Omental fat pad (tissue), 4 donors: ENCODE measurements around the gene OTUD7B. TPM values are rescaled to one million over a fixed set of nuclear protein-coding genes. Genes with fewer than 3 reads are reported as not detected.

Source experiments
- ATAC-seq: fragments of 150-250 bp; one replicate; pipeline ENCODE4 v1.9.1; 2016; ENCODE audit warnings: mild to moderate bottlenecking, moderate library complexity; ENCODE audit not compliant: low FRiP score
- DNase-seq: peaks from one replicate; pipeline ENCODE4 v3.0.0-alpha.2; 2019; ENCODE audit warnings: low spot score
- CTCF ChIP-seq, 3 donors: fragments of 450-650 bp; IDR thresholded peaks; one replicate each; pipeline ENCODE4 v1.5.1; 2016 to 2017; ENCODE audit warnings: antibody characterized with exemption in 3 of 3, mild to moderate bottlenecking in 3 of 3, moderate library complexity in 2 of 3
- total RNA-seq, 4 donors: library from RNA; depleted of rRNA; stranded (reverse); fragments of >200 nt; gene quantifications; one replicate each; pipeline ENCODE4 v1.1.0, GENCODE V29; 2016

The OTUD7B gene
- total RNA-seq, 4 donors from 2014 or later = 17.0 to 37.9 (median 27.5) TPM

- TF ChIP-seq CTCF (IDR thresholded peaks at IDR 0.05) = no peak
- ATAC-seq = no peak
Measured at GRCh38 chr1:150005606-150006005, 4.9 kb downstream of the OTUD7B start.

DNA sequence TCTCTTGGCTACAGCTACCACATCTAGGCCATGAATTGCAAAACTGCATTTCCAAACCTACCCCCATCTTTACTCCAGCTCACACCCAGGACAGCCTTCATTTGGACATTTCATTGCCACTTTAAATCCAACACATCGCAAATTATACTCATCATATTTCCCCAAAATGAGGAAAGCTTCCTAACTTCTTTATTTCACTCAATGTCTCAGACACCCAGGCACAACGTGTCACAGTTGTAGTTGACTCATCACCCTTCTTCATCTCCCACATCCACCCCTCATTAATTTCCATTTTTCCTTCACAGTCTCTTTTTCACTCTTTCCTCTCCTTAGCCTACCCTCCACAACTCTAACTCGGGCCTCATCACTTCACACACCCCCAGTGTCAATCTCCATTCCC is 6.7 kb downstream of the OTUD7B start:
- DNase-seq (no peak), ATAC-seq (peak; percentile 31)
- no peak for TF ChIP-seq CTCF (IDR thresholded peaks at IDR 0.05)

More at GRCh38 chr1:150005606-150006005, 4.9 kb downstream of the OTUD7B start:
- no peak for DNase-seq

- no peak for TF ChIP-seq CTCF (IDR thresholded peaks at IDR 0.05)
- ATAC-seq = no peak
- no peak for DNase-seq
Measured at GRCh38 chr1:150002217-150002616, 8.3 kb downstream of the OTUD7B start.

DNA sequence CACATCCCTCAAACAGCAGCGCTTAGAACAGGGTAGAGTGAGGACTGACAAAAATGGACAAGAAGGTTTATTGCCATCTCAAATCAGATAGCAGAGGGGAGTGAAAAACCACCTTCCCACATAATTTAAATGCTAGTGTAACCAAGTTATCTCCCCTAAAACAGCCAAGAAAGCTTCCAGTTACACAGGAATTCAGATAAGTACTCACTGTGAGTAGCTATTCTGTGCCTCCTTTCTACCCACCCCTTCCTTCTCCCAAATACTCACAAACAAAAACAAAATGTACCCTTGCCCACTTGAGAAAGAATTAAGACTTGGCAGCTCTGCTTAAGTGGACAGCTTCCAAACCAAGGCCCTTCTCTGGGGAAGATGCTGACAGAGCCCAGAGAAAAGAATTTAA is 9.1 kb downstream of the OTUD7B start:
- TF ChIP-seq CTCF (IDR thresholded peaks at IDR 0.05) = no peak
- ATAC-seq = no peak

DNA sequence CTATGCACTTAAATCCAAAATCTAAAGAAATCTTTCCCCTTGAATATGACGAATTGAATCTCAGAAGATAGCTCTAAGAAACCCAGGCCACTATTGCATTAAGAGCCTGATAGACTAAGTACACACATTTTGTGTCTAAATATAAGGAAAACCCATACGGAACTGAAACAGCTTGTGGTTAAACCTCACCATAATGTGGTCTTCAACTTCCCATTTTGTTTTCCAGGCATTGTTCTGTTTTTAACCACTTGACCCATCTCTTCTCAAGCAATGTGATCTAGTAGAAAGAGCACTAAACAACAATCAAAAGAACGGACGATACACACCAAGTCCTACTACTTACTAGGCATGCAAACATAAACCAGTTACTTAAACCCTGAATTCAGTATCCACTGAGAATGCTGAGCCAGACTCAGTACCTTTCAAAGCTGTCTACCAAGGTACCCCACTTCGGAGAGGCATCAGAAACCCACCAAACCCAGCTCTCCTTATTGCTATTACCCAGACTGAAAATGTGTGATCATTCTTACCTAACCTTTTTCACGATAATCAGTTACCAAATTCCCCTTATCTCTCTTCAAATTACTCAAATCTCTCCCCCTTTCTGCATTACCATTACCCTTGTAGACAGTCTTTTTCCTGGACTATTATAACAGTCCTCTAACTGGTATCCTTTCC is 12.8 kb downstream of the OTUD7B start:
- DNase-seq (no peak), ATAC-seq (no peak)
- no peak for TF ChIP-seq CTCF (IDR thresholded peaks at IDR 0.05)

More for the DNA sequence above, 9.1 kb downstream of the OTUD7B start:
- DNase-seq = no peak

DNA sequence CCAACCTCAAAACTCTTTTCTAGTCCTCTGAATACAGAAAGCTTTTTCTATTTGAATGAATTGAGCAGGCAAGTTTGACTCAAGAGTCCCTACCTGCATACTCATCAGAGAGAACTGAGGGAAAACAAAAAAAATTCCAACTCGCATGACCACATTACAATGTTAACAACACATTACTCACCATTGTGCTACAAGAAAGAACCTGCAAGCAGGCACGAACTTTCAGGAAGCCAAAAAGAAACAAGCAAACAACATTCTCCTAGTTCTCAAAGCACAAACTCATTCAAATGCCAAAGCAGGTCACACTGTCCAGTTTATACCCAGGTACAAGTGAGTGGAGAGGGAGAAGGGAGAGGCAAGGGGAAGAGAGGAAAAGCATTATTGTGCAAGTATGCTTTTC is 14.6 kb downstream of the OTUD7B start:
- TF ChIP-seq CTCF (IDR thresholded peaks at IDR 0.05) = no peak
- ATAC-seq (peak; percentile 48), DNase-seq (no peak)

- ATAC-seq (no peak), DNase-seq (no peak)
- TF ChIP-seq CTCF (IDR thresholded peaks at IDR 0.05) = no peak
Measured at GRCh38 chr1:149993764-149994163, 16.8 kb downstream of the OTUD7B start.
